CD4-positive, alpha-beta memory T cell (primary cell): ENCODE data around the gene CFAP46. TPM values are rescaled to one million over a fixed set of nuclear protein-coding genes. Genes with fewer than 3 reads are reported as not detected.
A peak's percentile ranks its signal among the peaks of the same experiment; 100 is the strongest.

Experiments
- CTCF ChIA-PET: fragments of 350-600 bp; sonication (Branson Sonifier 250); formaldehyde crosslinking; loops from one replicate; lab custom pipeline; 2021; ENCODE audit warnings: inconsistent platforms; ENCODE audit not compliant: partially characterized antibody; lab: Charles Lee
- POLR2A ChIA-PET: fragments of 350-600 bp; sonication (Branson Sonifier 250); formaldehyde crosslinking; loops from one replicate; lab custom pipeline; 2021; ENCODE audit not compliant: partially characterized antibody; lab: Charles Lee
- DNase-seq, 5 donors: peaks; one replicate each; pipeline versions ENCODE4 v3.0.0 to v3.0.0-alpha.2; 2020 to 2022; ENCODE audit warnings: mixed read lengths in 1 of 5
- H3K27ac ChIP-seq: one replicate; pipeline ENCODE4 v1.7.0; 2013; ENCODE audit warnings: low read depth, low read length
- H3K27me3 ChIP-seq: 2 replicates; pipeline ENCODE4 v1.7.0; 2013; ENCODE audit warnings: mild to moderate bottlenecking, low read length, moderate library complexity; ENCODE audit not compliant: insufficient read depth
- H3K36me3 ChIP-seq: 2 replicates; pipeline ENCODE4 v1.7.0; 2013; ENCODE audit warnings: mild to moderate bottlenecking, low read length, moderate library complexity; ENCODE audit not compliant: insufficient read depth
- H3K4me1 ChIP-seq: 2 replicates; pipeline ENCODE4 v1.7.0; 2013; ENCODE audit warnings: mild to moderate bottlenecking, low read length, moderate library complexity; ENCODE audit not compliant: insufficient read depth
- H3K4me3 ChIP-seq, 2 donors: one replicate each; pipeline ENCODE4 v1.7.0; 2013; ENCODE audit warnings: low read length in 2 of 2, mild to moderate bottlenecking in 1 of 2
- H3K9me3 ChIP-seq, 2 donors: one replicate each; pipeline ENCODE4 v1.7.0; 2013; ENCODE audit warnings: low read length in 2 of 2, control low read depth in 1 of 2; ENCODE audit not compliant: control insufficient read depth in 1 of 2
- H3K27ac Mint-ChIP-seq, 7 donors: one replicate each; pipeline ENCODE4 v1.8.0; 2020 to 2021; ENCODE audit warnings: mixed read lengths in 7 of 7, mild to moderate bottlenecking in 6 of 7, inconsistent platforms in 3 of 7, moderate library complexity in 3 of 7
- H3K27me3 Mint-ChIP-seq, 2 donors: one replicate each; pipeline ENCODE4 v1.8.0; 2020 to 2021; ENCODE audit warnings: mixed read lengths in 2 of 2
- H3K36me3 Mint-ChIP-seq, 2 donors: one replicate each; pipeline ENCODE4 v1.8.0; 2020 to 2021; ENCODE audit warnings: mixed read lengths in 2 of 2, inconsistent platforms in 1 of 2, mild to moderate bottlenecking in 1 of 2
- H3K4me1 Mint-ChIP-seq, 4 donors: one replicate each; pipeline ENCODE4 v1.8.0; 2020 to 2021; ENCODE audit warnings: mixed read lengths in 4 of 4, mild to moderate bottlenecking in 1 of 4
- H3K4me3 Mint-ChIP-seq, 8 donors: one replicate each; pipeline ENCODE4 v1.8.0; 2020 to 2021; ENCODE audit warnings: mixed read lengths in 8 of 8, mild to moderate bottlenecking in 7 of 8, moderate library complexity in 6 of 8, inconsistent platforms in 3 of 8
- H3K9me3 Mint-ChIP-seq, 8 donors: one replicate each; pipeline ENCODE4 v1.8.0; 2020 to 2021; ENCODE audit warnings: mixed read lengths in 8 of 8, mild to moderate bottlenecking in 5 of 8, inconsistent platforms in 3 of 8, moderate library complexity in 1 of 8
- intact Hi-C: fragments of 100-400 bp; cut with micrococcal nuclease; formaldehyde crosslinking; loops from one replicate; pipeline ENCODE4 v1.15.1; 2023
- polyA plus RNA-seq, 2 donors: library from polyadenylated mRNA; unstranded; fragments of 300-500 nt; fragmentation: Illumina TruSeq; gene quantifications; one replicate each; pipeline ENCODE4 v1.2.3, GENCODE V29; 2021
- total RNA-seq, 2 experiments: library from RNA; stranded (reverse); gene quantifications; one replicate each; pipeline ENCODE4 v1.2.3, GENCODE V29; 2021

Gene CFAP46
- total and polyA plus RNA-seq, 4 experiments from 2014 or later = not detected

- peaks cover 2 to 5% of the 10 kb centered on the region in 2 donors for H3K27me3 Mint-ChIP-seq
- Histone ChIP-seq H3K27ac (no peak overlapping the region), H3K4me3 (no peak overlapping the region), H3K4me1 (no peaks in the 10 kb centered on the region), H3K9me3 (no peaks in the 10 kb centered on the region), H3K36me3 (no peaks in the 10 kb centered on the region), H3K27me3 (no peaks in the 10 kb centered on the region)
- no peaks in the 10 kb centered on the region for H3K36me3 Mint-ChIP-seq
- DNase-seq = no peak
- no peak overlapping the region for H3K4me3 Mint-ChIP-seq
- ChIA-PET POLR2A (no interaction called here), CTCF (no interaction called here)
- intact Hi-C loops = no loop called here
- H3K27ac Mint-ChIP-seq = no peak overlapping the region
- H3K4me1 Mint-ChIP-seq = no peaks in the 10 kb centered on the region
- peaks cover 0 to 3% (median 0%) of the 10 kb centered on the region in 8 donors for H3K9me3 Mint-ChIP-seq
Observed at GRCh38 chr10:132868995-132869394, 73.4 kb downstream of the CFAP46 start.

- Mint-ChIP-seq H3K36me3 (no peaks in the 10 kb centered on the region), H3K4me3 (no peak overlapping the region), H3K27ac (no peak overlapping the region), H3K4me1 (peaks cover 0 to 7% (median 4%) of the 10 kb centered on the region in 4 donors), H3K9me3 (peaks cover 0 to 3% (median 0%) of the 10 kb centered on the region in 8 donors), H3K27me3 (peaks cover 3 to 9% of the 10 kb centered on the region in 2 donors)
- Histone ChIP-seq H3K9me3 (no peaks in the 10 kb centered on the region), H3K4me3 (no peak overlapping the region), H3K4me1 (no peaks in the 10 kb centered on the region), H3K36me3 (no peaks in the 10 kb centered on the region), H3K27me3 (no peaks in the 10 kb centered on the region), H3K27ac (no peak overlapping the region)
- ChIA-PET POLR2A (no interaction called here), CTCF (no interaction called here)
- no peak for DNase-seq
- intact Hi-C loops = no loop called here
Observed at GRCh38 chr10:132867801-132868644, 74.3 kb downstream of the CFAP46 start.

GRCh38 chr10:132866601-132867381 lies 75.6 kb downstream of the CFAP46 start:
- intact Hi-C loops = no loop called here
- CTCF ChIA-PET = no interaction called here
- H3K4me1 ChIP-seq = no peaks in the 10 kb centered on the region
- H3K9me3 Mint-ChIP-seq = peaks cover 0 to 3% (median 0%) of the 10 kb centered on the region in 8 donors
- no peak overlapping the region for H3K4me3 ChIP-seq
- POLR2A ChIA-PET = no interaction called here
- no peaks in the 10 kb centered on the region for H3K36me3 ChIP-seq
- peaks cover 1 to 7% (median 4%) of the 10 kb centered on the region in 4 donors for H3K4me1 Mint-ChIP-seq
- H3K27ac Mint-ChIP-seq = no peak overlapping the region
- no peaks in the 10 kb centered on the region for H3K36me3 Mint-ChIP-seq
- H3K27ac ChIP-seq = no peak overlapping the region
- no peaks in the 10 kb centered on the region for H3K27me3 ChIP-seq
- no peak overlapping the region for H3K4me3 Mint-ChIP-seq
- peaks cover 5 to 9% of the 10 kb centered on the region in 2 donors for H3K27me3 Mint-ChIP-seq
- no peak for DNase-seq
- H3K9me3 ChIP-seq = no peaks in the 10 kb centered on the region

GRCh38 chr10:132865851-132866600 lies 76.3 kb downstream of the CFAP46 start:
- Mint-ChIP-seq H3K27me3 (peaks cover 5 to 9% of the 10 kb centered on the region in 2 donors), H3K27ac (no peak overlapping the region), H3K4me3 (no peak overlapping the region), H3K36me3 (no peaks in the 10 kb centered on the region), H3K9me3 (peaks cover 0 to 3% (median 0%) of the 10 kb centered on the region in 8 donors), H3K4me1 (peaks cover 1 to 7% (median 4%) of the 10 kb centered on the region in 4 donors)
- ChIA-PET POLR2A (no interaction called here), CTCF (no interaction called here)
- Histone ChIP-seq H3K4me1 (no peaks in the 10 kb centered on the region), H3K9me3 (no peaks in the 10 kb centered on the region), H3K36me3 (no peaks in the 10 kb centered on the region), H3K4me3 (no peak overlapping the region), H3K27me3 (no peaks in the 10 kb centered on the region), H3K27ac (no peak overlapping the region)
- no peak for DNase-seq
- intact Hi-C loops = no loop called here

- Histone ChIP-seq H3K27ac (no peak overlapping the region), H3K27me3 (no peaks in the 10 kb centered on the region), H3K4me1 (no peaks in the 10 kb centered on the region), H3K36me3 (no peaks in the 10 kb centered on the region), H3K4me3 (no peak overlapping the region), H3K9me3 (no peaks in the 10 kb centered on the region)
- H3K9me3 Mint-ChIP-seq = peaks cover 0 to 3% (median 0%) of the 10 kb centered on the region in 8 donors
- no peaks in the 10 kb centered on the region for H3K36me3 Mint-ChIP-seq
- H3K4me3 Mint-ChIP-seq = no peak overlapping the region
- intact Hi-C loops = no loop called here
- ChIA-PET CTCF (no interaction called here), POLR2A (no interaction called here)
- peaks cover 5 to 14% of the 10 kb centered on the region in 2 donors for H3K27me3 Mint-ChIP-seq
- H3K27ac Mint-ChIP-seq = no peak overlapping the region
- no peak for DNase-seq
- peaks cover 1 to 7% (median 4%) of the 10 kb centered on the region in 4 donors for H3K4me1 Mint-ChIP-seq
Observed at GRCh38 chr10:132865171-132865631, 77.2 kb downstream of the CFAP46 start.

GRCh38 chr10:132862485-132863420 lies 79.6 kb downstream of the CFAP46 start:
- no peaks in the 10 kb centered on the region for H3K36me3 ChIP-seq

More at GRCh38 chr10:132862485-132863420, 79.6 kb downstream of the CFAP46 start:
- Histone ChIP-seq H3K4me1 (no peaks in the 10 kb centered on the region), H3K4me3 (no peak overlapping the region), H3K27ac (no peak overlapping the region), H3K27me3 (no peaks in the 10 kb centered on the region), H3K9me3 (no peaks in the 10 kb centered on the region)
- CTCF ChIA-PET = no interaction called here
- POLR2A ChIA-PET = no interaction called here
- Mint-ChIP-seq H3K36me3 (no peaks in the 10 kb centered on the region), H3K9me3 (no peaks in the 10 kb centered on the region), H3K27ac (peak overlapping the region in 3 of 7 donors; percentile 2 to 56 (median 10)), H3K4me3 (peak overlapping the region in 3 of 8 donors; percentile 22 to 51 (median 41)), H3K27me3 (peaks cover 5 to 14% of the 10 kb centered on the region in 2 donors), H3K4me1 (peaks cover 1 to 7% (median 4%) of the 10 kb centered on the region in 4 donors)
- no peak for DNase-seq
- intact Hi-C loops = no loop called here
